K562 (cell line): ENCODE results near the gene PPP1R14D. TPM values are rescaled to one million over a fixed set of nuclear protein-coding genes. Genes with fewer than 3 reads are reported as not detected.

Source experiments
- CBX1 ChIP-seq: sonication (generic); IDR thresholded peaks from 2 replicates; pipeline ENCODE4 v1.6.1; 2016; ENCODE audit warnings: antibody characterized with exemption, low read depth, mild to moderate bottlenecking
- GATAD2B ChIP-seq: fragments of 450-650 bp; IDR thresholded peaks from 2 replicates; pipeline ENCODE4 v1.6.1; 2017; ENCODE audit warnings: mild to moderate bottlenecking, borderline replicate concordance
- HNRNPK ChIP-seq: fragments of 200-400 bp; formaldehyde crosslinking; IDR thresholded peaks from one replicate; pipeline ENCODE4 v1.6.1; 2018; ENCODE audit warnings: mild to moderate bottlenecking, low read depth, low read length; ENCODE audit not compliant: poor library complexity, severe bottlenecking
- KDM1A ChIP-seq, 2 experiments: fragments of 450-650 bp; IDR thresholded peaks; 2 replicates each; pipeline ENCODE4 v1.6.1; 2016; ENCODE audit warnings: mild to moderate bottlenecking in 2 of 2
- NFATC3 ChIP-seq: fragments of 450-650 bp; IDR thresholded peaks from 2 replicates; pipeline ENCODE4 v1.6.1; 2017; ENCODE audit warnings: mild to moderate bottlenecking
- RFX5 ChIP-seq: IDR thresholded peaks from 2 replicates; pipeline ENCODE4 v1.6.1; 2011; ENCODE audit warnings: low read depth, mild to moderate bottlenecking, improper control_type of control experiment, low read length
- SP1 ChIP-seq: sonication (generic); formaldehyde crosslinking; IDR thresholded peaks from 2 replicates; pipeline ENCODE4 v1.8.1; 2022; ENCODE audit warnings: mild to moderate bottlenecking, missing genetic modification reagents
- YY1 ChIP-seq, 3 experiments: IDR thresholded peaks; 2 replicates each; pipeline ENCODE4 v1.6.1; 2011; ENCODE audit warnings: low read length in 2 of 3, mild to moderate bottlenecking in 2 of 3, moderate library complexity in 2 of 3, borderline replicate concordance in 1 of 3, control low read depth in 1 of 3, low read depth in 1 of 3; ENCODE audit not compliant: insufficient read depth in 3 of 3, insufficient replicate concordance in 2 of 3, control insufficient read depth in 1 of 3, insufficient read length in 1 of 3; ENCODE audit errors: extremely low read depth in 1 of 3
- ZBTB7A ChIP-seq: IDR thresholded peaks from 2 replicates; pipeline ENCODE4 v1.6.1; 2011; ENCODE audit warnings: low read depth, mild to moderate bottlenecking, low read length, moderate library complexity, borderline replicate concordance; ENCODE audit not compliant: control insufficient read depth
- ZC3H8 ChIP-seq: fragments of 450-650 bp; IDR thresholded peaks from 2 replicates; pipeline ENCODE4 v1.6.1; 2017
- polyA plus RNA-seq, 8 experiments: library from polyadenylated mRNA; depleted of rRNA in 4 of 8; stranded (reverse) in 5 of 8; unstranded in 3 of 8; fragments of >200 nt; fragmentation: Nextera tagmentation in 2 of 8; fragmentation: Illumina TruSeq in 1 of 8; extraction: Ambion mirVana in 2 of 8; extraction: Trizol in 1 of 8; gene quantifications; 2 replicates each; pipeline versions ENCODE4 v1.2.1 to v1.2.3, GENCODE V29; 2011 to 2014; ENCODE audit warnings: inconsistent platforms in 1 of 8, missing spikeins in 1 of 8
- total RNA-seq, 7 experiments: library from RNA; depleted of rRNA in 6 of 7; stranded (reverse); fragments of >200 nt in 6 of 7; fragmentation: Illumina TruSeq in 2 of 7; extraction: Trizol in 2 of 7; gene quantifications; 2 replicates each; pipeline versions ENCODE4 v1.2.1 to v1.2.3, GENCODE V29; 2011 to 2021; ENCODE audit warnings: low replicate concordance in 1 of 7
- TF ChIP-seq, protein P1 (sequence below), 2 experiments: IDR thresholded peaks; 2 replicates each; pipeline ENCODE4 v1.6.1; 2011; ENCODE audit warnings: borderline replicate concordance in 1 of 2, control low read depth in 1 of 2, low read depth in 1 of 2, low read length in 1 of 2, mild to moderate bottlenecking in 1 of 2, mixed read lengths in 1 of 2, moderate library complexity in 1 of 2; ENCODE audit not compliant: insufficient read depth in 1 of 2, insufficient read length in 1 of 2, poor library complexity in 1 of 2, severe bottlenecking in 1 of 2; ENCODE audit errors: extremely low read depth in 1 of 2
- TF ChIP-seq, protein P2 (sequence below): fragments of 450-650 bp; formaldehyde crosslinking; IDR thresholded peaks from 2 replicates; pipeline ENCODE4 v1.4.0; 2022; ENCODE audit warnings: missing genetic modification characterization
- TF ChIP-seq, protein P3 (sequence below): sonication (generic); formaldehyde crosslinking; IDR thresholded peaks from 2 replicates; pipeline ENCODE4 v1.5.0; 2020; ENCODE audit warnings: missing genetic modification reagents
- TF ChIP-seq, protein P4 (sequence below): sonication (generic); formaldehyde crosslinking; IDR thresholded peaks from 2 replicates; pipeline ENCODE4 v1.8.1; 2023; ENCODE audit warnings: mild to moderate bottlenecking, missing genetic modification reagents
- TF ChIP-seq, protein P5 (sequence below): fragments of 450-650 bp; IDR thresholded peaks from 2 replicates; pipeline ENCODE4 v1.7.1; 2018; ENCODE audit warnings: mild to moderate bottlenecking, low read depth; ENCODE audit not compliant: partially characterized antibody

PPP1R14D gene
- total and polyA plus RNA-seq, 9 of the 15 experiments (the other 6 are each of a cell fraction or from before 2014, with no cell fraction given) = 0.11 to 0.18 TPM; not detected in 7

DNA sequence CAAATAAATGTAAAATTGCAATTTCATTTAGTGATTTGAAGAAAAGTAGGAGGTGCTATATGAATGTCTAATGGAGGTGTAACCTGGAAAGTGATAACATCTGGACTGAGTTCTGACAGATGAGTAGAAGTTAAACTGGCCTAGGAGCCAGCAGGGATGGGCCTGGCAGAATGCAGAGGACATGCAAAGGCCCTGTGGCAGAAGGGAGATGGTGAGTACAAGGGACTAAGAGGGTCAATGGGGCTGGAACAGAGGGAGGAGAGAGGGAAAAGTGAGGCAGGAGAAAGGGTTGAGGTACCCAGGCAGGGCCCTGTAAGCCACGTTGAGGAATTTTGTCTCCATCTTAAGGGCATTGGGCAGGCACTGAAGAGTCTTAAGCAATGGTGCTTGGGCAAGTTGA is 3.4 kb upstream of the PPP1R14D start (continued):
- no peak for TF ChIP-seq RFX5
- no peak for TF ChIP-seq ZBTB7A
- TF ChIP-seq, protein P1, sequence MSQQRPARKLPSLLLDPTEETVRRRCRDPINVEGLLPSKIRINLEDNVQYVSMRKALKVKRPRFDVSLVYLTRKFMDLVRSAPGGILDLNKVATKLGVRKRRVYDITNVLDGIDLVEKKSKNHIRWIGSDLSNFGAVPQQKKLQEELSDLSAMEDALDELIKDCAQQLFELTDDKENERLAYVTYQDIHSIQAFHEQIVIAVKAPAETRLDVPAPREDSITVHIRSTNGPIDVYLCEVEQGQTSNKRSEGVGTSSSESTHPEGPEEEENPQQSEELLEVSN (IDR thresholded peaks at IDR 0.05; ENCODE audit: borderline replicate concordance in 1 of 2, extremely low read depth in 1 of 2, insufficient read depth in 1 of 2, insufficient read length in 1 of 2, low read depth in 1 of 2, low read length in 1 of 2, poor library complexity in 1 of 2, severe bottlenecking in 1 of 2) = no peak
- TF ChIP-seq, protein P2, sequence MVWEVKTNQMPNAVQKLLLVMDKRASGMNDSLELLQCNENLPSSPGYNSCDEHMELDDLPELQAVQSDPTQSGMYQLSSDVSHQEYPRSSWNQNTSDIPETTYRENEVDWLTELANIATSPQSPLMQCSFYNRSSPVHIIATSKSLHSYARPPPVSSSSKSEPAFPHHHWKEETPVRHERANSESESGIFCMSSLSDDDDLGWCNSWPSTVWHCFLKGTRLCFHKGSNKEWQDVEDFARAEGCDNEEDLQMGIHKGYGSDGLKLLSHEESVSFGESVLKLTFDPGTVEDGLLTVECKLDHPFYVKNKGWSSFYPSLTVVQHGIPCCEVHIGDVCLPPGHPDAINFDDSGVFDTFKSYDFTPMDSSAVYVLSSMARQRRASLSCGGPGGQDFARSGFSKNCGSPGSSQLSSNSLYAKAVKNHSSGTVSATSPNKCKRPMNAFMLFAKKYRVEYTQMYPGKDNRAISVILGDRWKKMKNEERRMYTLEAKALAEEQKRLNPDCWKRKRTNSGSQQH (CRISPR knock-in tag) = no peak
- no peak for TF ChIP-seq SP1 (CRISPR knock-in tag)
- no peak for TF ChIP-seq HNRNPK
- no peak for TF ChIP-seq GATAD2B
- peak; percentile 65 to 73 for TF ChIP-seq KDM1A (IDR thresholded peaks at IDR 0.05)
- TF ChIP-seq, protein P3, sequence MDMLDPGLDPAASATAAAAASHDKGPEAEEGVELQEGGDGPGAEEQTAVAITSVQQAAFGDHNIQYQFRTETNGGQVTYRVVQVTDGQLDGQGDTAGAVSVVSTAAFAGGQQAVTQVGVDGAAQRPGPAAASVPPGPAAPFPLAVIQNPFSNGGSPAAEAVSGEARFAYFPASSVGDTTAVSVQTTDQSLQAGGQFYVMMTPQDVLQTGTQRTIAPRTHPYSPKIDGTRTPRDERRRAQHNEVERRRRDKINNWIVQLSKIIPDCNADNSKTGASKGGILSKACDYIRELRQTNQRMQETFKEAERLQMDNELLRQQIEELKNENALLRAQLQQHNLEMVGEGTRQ (CRISPR knock-in tag) = no peak
- TF ChIP-seq, protein P4, sequence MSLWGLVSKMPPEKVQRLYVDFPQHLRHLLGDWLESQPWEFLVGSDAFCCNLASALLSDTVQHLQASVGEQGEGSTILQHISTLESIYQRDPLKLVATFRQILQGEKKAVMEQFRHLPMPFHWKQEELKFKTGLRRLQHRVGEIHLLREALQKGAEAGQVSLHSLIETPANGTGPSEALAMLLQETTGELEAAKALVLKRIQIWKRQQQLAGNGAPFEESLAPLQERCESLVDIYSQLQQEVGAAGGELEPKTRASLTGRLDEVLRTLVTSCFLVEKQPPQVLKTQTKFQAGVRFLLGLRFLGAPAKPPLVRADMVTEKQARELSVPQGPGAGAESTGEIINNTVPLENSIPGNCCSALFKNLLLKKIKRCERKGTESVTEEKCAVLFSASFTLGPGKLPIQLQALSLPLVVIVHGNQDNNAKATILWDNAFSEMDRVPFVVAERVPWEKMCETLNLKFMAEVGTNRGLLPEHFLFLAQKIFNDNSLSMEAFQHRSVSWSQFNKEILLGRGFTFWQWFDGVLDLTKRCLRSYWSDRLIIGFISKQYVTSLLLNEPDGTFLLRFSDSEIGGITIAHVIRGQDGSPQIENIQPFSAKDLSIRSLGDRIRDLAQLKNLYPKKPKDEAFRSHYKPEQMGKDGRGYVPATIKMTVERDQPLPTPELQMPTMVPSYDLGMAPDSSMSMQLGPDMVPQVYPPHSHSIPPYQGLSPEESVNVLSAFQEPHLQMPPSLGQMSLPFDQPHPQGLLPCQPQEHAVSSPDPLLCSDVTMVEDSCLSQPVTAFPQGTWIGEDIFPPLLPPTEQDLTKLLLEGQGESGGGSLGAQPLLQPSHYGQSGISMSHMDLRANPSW (CRISPR knock-in tag) = no peak
- no peak for TF ChIP-seq YY1 (IDR thresholded peaks at IDR 0.05; ENCODE audit: borderline replicate concordance in 1 of 3, control insufficient read depth in 1 of 3, extremely low read depth in 1 of 3, insufficient read depth in 3 of 3, insufficient read length in 1 of 3, insufficient replicate concordance in 2 of 3, low read depth in 1 of 3, low read length in 2 of 3)
- TF ChIP-seq CBX1 = peak; percentile 30; the same call in 1 of the 2 replicates
- no peak for TF ChIP-seq ZC3H8
- no peak for TF ChIP-seq NFATC3
- TF ChIP-seq, protein P5, sequence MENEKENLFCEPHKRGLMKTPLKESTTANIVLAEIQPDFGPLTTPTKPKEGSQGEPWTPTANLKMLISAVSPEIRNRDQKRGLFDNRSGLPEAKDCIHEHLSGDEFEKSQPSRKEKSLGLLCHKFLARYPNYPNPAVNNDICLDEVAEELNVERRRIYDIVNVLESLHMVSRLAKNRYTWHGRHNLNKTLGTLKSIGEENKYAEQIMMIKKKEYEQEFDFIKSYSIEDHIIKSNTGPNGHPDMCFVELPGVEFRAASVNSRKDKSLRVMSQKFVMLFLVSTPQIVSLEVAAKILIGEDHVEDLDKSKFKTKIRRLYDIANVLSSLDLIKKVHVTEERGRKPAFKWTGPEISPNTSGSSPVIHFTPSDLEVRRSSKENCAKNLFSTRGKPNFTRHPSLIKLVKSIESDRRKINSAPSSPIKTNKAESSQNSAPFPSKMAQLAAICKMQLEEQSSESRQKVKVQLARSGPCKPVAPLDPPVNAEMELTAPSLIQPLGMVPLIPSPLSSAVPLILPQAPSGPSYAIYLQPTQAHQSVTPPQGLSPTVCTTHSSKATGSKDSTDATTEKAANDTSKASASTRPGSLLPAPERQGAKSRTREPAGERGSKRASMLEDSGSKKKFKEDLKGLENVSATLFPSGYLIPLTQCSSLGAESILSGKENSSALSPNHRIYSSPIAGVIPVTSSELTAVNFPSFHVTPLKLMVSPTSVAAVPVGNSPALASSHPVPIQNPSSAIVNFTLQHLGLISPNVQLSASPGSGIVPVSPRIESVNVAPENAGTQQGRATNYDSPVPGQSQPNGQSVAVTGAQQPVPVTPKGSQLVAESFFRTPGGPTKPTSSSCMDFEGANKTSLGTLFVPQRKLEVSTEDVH = no peak
